Mammary epithelial cell (primary cell): ENCODE results near the gene DEPDC5.

Experiments
- EZH2 ChIP-seq: IDR thresholded peaks from 2 replicates; pipeline ENCODE4 v1.6.1; 2012; ENCODE audit warnings: low read length, inconsistent platforms, borderline replicate concordance
- TF ChIP-seq, protein P1 (sequence below), 2 donors: IDR thresholded peaks in 1 of 2; conservative IDR thresholded peaks in 1 of 2; 2 replicates each; pipeline ENCODE4 v1.5.1; 2011 to 2012; ENCODE audit warnings: inconsistent platforms in 2 of 2, low read length in 2 of 2, mild to moderate bottlenecking in 2 of 2, control low read depth in 1 of 2, low read depth in 1 of 2; ENCODE audit not compliant: insufficient read depth in 1 of 2; ENCODE audit errors: extremely low read depth in 1 of 2

DNA sequence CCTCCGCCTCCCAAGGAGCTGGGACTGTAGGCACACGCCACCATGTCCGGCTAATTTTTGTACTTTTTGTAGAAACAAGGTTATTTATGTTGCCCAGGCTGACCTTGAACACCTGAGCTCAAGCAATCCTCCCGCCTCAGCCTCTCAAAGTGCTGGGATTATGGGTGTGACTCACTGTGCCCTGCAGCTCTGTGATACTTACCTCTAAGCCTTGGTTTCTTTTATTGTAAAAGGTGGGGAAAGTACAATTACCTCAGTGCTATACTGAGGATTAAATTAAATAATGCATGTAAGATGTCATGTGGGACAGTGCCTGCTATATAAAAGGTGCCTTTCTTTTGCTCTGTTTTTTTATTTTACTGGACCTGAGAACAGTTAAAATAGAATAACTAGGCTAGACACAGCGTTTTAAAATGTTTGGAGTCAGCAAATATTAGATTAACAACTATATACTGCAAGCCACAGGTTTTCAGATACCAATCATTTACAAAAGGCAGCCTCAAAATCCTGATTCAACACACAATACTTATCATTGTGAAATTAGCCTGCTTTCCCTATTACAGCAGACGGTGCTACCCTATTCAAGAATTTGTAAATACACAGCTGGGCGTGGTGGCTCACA lies 33.9 kb upstream of the DEPDC5 start:
- TF ChIP-seq, protein P1, sequence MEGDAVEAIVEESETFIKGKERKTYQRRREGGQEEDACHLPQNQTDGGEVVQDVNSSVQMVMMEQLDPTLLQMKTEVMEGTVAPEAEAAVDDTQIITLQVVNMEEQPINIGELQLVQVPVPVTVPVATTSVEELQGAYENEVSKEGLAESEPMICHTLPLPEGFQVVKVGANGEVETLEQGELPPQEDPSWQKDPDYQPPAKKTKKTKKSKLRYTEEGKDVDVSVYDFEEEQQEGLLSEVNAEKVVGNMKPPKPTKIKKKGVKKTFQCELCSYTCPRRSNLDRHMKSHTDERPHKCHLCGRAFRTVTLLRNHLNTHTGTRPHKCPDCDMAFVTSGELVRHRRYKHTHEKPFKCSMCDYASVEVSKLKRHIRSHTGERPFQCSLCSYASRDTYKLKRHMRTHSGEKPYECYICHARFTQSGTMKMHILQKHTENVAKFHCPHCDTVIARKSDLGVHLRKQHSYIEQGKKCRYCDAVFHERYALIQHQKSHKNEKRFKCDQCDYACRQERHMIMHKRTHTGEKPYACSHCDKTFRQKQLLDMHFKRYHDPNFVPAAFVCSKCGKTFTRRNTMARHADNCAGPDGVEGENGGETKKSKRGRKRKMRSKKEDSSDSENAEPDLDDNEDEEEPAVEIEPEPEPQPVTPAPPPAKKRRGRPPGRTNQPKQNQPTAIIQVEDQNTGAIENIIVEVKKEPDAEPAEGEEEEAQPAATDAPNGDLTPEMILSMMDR (conservative IDR thresholded peaks at IDR 0.05 in 1 of 2, IDR thresholded peaks at IDR 0.05 in 1 of 2; ENCODE audit: extremely low read depth in 1 of 2, insufficient read depth in 1 of 2, low read depth in 1 of 2, low read length in 2 of 2), result no peak
- no peak for TF ChIP-seq EZH2
